Measurements from ENCODE around the gene KANSL1.

Gene KANSL1

DNA sequence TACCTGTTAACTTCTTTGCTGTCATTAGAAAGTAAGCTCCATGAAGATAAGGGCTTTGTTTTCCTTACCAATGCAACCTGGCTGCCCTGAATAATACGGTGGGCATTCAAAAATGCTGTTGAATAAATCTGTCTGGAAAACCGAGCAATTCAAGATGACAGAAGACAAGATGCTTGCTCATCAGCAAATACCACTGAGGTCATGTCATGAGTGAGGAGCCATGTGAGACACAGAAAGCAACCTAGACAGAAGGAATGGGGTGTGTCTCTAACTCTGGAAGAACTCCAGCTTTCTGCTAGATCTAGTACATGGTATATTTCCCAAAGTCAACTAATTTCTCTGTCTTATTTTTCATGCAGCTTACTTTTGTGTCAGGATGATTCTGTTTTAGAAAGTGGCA is 130.0 kb downstream of the KANSL1 start:
- DNase-seq: no peak

DNA sequence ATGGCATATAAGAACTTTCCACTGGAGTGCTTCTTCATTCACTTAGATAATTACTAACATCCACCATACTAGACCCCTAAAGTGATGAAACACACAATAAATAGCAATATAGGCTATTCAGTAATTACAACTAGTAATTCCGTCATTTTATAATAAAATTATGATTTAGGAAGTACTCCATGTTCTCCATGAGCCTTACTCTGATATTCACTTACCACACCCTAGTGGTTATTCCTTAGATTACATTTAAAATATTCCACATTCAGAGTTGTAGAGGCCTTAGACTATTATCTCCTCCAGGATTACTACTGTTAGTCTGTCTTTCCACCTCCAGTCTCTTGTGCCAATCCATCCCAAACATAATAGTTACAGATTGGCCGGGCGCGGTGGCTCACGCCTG is 131.8 kb downstream of the KANSL1 start:
- DNase-seq: peak; percentile 5

DNA sequence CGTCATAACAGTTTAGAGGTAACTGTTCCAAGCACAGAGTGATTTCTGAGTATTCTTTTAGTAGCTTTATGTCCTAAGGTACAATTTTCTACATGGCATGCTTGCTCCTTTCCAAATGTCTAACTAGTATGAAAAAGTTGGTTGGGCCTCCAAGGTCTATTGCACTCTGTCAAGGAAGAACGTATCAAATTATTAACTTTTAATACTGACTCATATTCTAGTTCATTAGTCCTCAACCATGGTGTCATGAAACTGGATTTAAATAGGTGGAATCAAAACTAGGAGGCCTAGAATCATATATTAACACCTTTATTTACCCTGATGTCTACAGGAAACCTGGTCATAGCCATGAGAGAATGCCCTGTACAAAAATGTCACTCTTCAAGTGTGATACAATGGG is 132.8 kb downstream of the KANSL1 start:
- no peak for DNase-seq

DNA sequence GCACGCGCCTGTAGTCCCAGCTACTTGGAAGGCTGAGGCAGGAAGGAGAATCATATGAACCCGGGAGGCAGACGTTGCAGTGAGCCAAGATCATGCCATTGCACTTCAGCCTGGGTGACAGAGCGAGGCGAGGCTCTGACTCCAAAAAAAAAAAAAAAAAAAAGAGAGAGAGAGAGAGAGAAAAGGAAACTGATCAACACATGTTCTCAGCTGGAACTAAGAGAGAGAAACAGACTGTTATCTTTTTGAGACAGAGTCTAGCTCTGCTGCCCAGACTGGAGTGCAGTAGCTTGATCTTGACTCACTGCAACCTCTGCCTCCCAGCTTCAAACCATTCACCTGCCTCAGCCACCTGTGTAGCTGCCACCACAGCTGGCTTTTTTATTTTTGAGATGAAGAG is 133.7 kb downstream of the KANSL1 start:
- DNase-seq: no peak

DNA sequence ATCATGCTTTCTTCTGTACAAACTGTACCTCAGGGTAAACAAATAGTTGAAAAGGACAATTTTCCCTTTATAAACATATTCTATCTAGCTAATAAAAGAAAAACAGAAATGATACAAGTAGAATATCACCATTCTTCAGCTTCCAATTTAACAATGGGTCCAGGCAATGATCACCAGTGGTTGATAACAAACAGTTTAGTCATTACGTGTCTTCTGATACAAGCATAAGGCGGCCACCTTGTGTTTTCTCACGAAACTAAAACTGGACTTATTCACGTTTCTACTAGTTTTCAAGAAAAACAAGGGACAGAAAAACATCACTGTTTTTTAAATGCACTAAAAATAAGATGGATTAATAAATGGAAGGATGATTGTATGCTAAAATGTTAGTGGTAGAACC is 135.9 kb downstream of the KANSL1 start:
- no peak for DNase-seq

DNA sequence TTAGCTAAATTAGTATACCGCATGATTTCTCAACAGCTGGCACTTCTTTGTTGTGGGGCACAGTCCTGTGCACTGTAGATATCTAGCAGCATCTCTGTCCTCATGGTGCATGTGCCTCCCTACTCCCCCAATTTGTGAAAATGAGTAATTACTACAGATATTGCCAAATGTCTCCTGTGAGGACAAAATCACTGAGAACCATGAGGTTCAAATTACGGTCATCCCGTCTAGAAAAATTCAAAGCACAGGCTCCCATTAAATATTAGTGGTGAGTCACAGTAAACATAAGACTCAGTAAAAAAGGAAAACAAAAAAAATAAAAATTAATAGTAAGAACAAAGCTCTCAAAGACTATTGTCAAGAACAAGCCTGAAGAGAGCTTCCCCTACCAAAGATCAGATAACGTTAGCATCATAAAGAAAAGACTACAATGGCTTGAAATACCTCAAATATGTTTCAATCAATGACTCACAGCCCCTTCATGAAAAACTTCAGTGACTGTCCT is 136.4 kb downstream of the KANSL1 start:
- DNase-seq: no peak

DNA sequence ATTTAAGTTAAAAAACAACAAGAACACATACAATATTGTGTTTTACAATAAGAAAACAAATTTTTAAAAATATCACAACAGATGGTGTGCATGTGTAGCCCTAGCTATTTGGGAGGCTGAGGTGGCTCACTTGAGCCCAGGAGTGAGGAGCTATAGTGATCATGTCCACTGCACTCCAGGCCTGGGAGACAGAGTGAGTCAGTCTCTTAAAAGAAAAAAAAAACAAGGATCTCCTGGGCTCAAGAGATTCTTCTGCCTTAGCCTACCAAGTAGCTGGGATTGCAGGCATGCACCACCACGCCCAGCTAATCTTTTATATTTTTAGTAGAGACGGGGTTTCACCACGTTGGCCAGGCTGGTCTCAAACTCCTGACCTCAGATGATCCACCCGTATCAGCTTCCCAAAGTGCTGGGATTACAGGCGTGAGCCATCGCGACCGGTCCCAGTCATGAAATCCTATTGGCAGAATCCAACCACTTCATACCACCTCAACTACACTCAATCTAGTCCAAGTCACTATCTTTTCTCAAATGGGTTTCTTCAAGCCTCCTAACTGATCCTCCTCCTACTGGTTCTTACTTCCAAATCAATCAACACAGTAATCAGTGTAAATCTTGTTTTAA is 139.2 kb downstream of the KANSL1 start:
- no peak for DNase-seq

DNA sequence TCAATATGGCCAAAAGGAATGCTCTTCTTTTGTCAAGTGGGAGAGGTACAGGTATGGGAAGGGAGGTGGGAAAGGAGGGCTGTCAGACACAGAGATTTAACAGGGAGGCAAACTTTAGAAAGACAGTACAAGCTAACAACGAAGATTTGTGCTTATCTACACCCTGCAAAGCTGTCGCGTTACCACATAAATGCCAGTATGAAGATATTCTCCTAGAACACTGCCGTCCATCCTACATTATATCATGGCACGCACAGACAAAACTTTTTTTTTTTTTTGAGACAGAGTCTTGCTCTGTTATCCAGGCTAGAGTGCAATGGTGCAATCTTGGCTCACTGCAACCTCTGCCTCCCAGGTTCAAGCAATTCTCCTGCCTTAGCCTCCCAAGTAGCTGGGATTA is 143.6 kb downstream of the KANSL1 start:
- DNase-seq: no peak

DNA sequence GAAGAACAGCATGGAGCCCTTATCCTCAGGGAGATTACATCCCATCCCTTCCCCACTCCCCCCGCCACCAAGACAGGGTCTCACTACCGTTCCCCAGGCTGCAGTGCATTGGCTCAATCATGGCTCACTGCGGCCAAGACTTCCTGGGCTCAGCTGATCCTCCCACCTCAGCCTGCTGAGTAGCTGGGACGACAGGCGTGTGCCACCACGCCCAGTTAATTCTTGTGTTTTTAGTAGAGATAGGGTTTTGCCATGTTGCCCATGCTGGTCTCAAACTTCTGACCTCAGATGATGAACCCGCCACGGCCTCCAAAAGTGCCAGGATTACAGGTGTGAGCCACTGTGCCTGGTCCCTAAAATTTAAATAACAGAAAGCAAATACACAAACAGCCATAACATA is 145.4 kb downstream of the KANSL1 start:
- DNase-seq: no peak

DNA sequence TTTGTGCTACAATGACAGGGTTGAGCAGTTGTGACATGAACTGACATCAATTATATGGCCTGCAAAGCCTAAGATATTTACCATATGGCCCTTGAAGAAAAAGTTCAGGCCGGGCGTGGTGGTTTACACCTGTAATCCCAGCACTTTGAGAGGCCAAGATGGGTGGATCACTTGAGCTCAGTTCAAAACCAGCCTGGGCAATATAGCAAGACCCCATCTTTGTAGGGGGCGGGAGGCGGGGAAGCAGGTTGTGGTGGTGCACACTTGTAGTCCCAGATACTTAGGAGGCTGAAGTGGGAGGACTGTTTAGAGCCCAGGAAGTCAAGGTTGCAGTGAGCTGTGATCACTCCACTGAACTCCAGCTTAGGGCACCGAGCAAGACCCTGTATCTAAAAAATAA is 145.8 kb downstream of the KANSL1 start:
- no peak for DNase-seq

DNA sequence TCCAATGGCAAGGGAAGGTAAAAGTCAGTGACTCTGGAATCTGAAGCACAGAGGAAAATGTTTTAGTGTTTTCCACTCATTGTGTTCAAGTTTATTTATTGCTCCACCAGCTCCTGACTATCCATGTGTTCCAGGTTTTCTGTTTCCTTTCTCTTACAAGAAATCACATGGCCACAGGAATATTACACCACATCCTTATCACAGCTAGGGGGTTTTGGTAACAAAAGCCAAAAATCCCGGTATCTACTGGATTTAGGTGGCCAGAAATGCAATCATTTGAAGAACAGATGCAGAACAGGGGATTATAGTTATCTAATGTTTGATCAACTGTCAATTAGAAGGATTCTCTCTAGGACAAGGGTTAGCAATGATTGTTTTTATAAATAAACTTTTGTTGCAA is 146.3 kb downstream of the KANSL1 start:
- DNase-seq: no peak

DNA sequence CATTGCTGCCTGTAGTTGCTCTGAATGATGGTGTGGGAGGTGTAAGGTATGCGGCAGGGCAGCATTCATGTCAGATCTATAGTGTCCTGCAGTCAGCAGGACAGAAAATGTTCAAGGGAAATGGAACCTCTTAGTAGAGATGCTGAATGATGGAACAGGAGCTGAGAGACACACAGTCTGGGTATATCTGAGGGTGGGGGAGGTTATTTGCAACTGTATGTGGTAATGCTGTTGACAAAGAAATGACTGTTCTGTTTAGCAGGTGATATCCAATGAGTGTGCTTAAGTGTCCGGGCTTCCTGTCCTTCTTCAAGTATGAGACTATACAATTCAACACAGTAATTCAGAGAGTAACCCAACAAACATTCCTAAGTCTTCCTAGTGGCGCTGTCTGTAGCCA is 147.6 kb downstream of the KANSL1 start:
- no peak for DNase-seq

DNA sequence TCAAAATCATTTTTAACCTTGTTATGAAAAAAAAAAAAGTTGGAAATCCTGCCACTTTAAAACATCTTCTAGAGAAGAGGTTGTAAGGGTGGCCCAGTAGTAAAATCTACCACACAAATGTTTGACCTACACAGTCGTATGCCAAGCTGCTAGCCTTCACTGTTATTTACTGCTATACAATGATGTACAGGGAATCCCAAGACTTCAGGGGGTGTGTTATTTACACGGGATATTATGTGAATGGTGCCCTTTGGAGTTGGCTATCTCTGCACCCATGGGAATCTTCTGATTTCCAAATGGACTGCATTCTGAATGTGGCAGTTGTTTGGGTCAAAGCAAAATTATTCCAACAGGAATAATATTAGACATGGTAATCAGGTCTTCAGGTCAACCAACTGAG is 148.2 kb downstream of the KANSL1 start:
- no peak for DNase-seq

DNA sequence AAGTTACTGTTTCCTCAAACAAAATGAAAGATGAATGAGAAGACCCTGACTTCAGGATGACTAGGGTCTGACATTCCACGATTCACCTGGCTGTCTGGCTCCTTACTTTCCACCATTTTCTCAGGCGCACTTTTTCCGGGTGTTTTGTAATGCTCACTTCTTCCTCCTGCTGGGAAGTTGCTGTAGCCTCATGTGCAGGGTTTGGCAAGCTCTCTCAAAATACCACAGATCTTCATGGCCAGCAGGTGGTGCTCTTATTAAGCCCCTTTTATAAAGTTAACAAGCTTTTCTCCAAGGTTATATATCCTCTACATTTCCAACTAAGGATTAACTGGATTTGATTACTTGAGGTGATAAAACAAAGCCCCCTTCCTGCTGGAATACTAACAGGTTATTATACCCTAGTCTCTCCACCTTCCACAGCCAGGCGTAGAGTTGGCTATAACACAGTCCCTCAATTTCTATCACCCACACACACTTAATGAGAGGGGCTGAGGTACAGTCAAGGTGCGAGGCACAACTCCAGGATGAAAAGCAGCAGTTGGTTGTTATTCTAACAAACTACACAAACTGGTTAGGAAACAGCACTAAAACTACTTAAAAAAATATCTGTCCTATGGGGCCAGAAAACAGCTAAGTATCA is 148.8 kb downstream of the KANSL1 start:
- peak; percentile 48 for DNase-seq

DNA sequence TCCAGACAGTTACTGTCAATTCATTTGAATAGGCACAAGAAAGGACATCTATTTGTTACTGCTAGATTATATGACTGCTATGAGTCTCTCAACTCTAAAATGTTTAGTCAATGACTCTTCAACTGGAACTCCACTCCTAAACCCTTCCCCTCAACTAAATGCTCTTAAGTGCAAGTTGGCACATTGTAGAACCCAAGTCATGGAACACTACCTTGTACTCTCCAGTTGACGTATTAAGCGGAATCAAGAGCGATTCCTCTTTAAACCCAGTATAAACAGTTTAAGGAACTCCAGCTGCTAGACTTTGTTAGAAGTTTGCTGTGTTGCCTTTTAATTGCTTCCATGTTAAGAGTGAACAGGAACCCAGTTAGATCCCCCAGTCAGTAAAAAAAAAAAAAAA is 149.6 kb downstream of the KANSL1 start:
- DNase-seq: no peak

DNA sequence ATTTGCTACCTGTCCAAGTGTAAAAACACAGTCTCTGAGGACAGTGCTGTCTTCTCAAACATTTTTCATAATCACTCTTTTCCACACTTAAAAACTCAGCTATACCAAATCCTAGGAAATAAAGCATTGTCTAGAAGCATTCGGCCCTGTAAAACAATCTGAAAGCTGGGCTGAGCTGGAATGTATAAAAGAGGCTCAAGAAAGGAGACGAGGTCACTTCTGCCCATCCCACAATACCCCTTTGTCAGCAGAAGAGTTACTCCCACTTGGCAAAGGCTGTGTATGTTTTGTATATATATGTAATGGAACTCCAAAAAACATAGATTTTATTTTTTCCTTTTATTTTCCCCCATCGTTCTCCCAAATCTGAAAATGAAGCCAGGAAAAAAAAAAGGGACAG is 150.3 kb downstream of the KANSL1 start:
- no peak for DNase-seq

DNA sequence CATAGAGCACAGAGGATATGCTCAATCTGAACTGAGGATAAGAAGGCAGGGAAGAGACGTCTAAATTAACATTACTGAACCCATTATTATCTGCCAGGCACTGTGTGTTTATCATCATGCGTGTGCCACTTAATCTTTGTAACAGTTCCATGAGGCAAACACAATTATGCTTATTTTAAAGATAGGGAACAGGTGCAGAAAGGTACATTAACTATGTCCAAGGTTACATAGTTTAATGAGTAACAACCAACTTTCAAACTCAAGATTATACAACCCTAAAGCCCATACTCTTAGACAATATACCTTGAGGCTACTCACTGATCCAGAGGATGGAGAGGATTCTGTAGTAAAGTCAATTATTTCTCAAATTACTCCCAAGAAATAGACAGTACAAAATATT is 151.0 kb downstream of the KANSL1 start:
- DNase-seq: no peak

DNA sequence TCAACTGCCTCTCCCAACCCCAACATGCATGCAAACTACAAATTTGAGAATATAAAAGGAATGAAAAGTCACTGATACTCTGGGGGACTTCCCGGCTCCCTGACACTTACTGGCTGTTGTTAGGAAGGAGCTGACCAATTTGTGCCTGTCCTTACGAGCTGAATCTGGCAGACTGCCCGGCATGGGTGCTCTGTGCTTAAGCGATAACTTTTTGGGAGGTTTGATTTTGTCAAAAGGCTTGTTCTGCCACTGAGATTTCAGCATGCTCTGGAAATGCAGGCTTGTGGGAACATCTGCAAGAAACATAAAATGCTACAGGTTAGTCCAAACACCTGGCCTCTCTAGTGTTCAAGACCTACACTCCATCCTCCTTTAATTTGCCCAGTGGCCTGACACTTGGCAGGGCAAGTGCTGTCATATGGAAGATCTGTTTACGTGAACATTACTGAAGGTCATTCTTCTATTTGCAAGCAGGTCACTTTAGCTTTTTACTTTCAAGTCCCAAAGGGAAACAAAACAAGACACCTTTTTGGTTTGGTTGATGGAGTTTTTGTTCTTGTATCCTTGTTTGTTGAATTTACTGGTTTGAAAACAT is 153.5 kb downstream of the KANSL1 start:
- DNase-seq: no peak

DNA sequence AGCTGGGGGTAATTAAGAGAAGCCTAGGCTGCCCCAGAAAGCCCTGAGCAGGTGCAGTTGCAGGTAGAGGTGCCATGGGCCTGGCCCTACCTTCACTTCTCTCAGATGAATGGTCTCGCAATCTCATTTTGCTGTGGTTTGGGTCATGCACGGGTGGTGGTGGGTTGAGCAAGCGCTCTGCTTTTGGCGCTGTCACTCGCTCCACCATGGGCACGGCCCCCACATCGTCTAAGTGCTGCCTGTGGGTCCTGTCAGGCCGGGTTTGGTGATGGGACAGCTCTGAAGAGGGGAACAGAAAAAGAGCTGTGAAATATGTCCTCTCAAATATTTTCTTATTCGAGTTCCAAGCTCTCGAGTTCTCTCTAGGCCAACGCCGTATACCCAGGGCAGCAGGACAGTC is 154.3 kb downstream of the KANSL1 start:
- DNase-seq: no peak

DNA sequence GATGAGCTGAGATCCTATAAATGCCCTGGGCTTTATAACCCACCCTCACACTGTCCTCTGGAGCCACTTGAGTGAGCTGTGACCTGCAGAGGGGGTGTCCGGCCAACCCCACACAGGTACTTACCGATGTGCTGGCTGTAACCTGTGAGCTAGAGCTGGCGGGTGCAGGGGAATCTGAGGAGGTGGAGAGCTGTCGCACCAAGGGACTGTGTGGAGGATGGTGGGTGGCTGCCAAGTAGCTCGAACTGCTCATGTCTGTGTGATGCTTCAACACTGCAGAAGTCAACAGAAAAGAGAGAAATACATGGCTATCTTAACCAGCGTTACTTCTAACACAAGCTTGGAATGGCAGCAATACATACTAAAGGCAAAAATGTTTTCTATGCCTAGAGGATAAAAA is 154.8 kb downstream of the KANSL1 start:
- no peak for DNase-seq

DNA sequence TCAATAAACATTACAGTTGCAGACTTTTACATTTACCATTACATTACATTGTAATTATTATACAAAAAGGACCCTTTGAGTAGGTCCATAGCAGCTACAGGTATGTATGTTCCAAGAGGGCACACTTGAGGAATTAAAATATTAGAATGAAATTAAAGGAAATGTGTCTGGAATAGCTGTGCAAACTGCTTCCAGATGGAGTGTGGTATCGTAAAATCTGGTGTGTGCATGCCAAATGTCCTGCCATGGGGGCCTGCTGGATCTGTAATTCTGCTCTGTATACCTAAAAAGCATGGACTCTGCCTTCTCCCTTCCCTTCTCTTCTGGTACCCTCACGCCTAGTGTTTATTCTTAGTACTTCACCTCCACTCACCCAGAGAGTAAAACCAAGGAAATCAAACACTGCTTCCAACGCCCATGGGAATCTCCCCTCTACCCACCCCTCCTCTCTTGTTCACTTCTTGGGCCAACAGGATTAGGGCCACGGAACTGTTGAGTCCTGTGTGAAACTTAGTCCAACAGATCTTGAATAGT is 155.4 kb downstream of the KANSL1 start:
- no peak for DNase-seq

DNA sequence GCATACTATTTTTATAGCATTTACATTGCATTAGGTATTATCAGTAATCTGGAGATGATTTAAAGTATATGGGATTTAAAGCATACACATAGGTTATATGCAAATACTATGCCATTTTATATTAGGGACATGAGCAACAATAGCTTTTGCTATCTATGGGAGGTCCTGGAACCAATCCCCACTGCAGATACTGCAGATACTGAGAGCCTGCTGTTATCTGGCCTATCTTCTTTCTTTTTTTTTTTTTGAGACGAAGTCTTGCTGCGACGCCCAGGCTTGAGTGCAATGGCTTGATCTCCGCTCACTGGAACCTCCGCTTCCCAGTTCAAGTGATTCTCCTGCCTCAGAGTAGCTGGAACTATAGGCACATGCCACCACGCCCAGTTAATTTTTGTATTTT is 156.7 kb downstream of the KANSL1 start:
- DNase-seq: no peak

DNA sequence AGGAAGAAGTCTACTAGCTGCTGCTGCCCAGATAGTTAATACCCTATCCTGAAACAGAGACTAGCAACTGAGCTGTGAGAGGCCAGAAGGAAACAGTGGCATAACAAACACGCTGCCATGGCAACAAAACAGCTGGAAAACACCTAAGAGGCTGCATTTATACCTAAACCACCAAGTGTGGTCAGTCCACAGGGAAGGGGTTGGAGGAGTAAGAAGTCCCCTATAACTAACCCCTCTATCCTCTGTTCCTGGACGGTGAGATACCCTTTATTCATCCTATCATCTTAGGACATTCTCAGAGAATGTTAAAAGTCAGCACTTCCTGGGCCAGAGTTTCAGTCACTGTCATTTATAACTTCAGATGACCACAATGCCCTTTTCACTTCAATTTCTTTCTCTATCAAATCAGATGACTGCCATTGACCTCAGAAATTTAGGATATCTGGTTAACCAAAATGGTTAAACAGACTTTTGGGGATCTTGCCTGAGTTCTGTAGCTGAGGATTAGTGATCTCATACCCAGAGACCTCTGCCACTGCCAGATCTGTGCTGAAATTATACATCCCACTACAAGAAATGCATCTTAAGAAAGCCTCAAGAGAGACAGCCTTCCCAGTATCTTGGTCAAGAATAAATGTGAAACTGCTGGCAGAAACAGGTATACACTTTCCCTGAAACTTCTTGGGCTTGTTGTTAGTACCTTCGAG is 158.0 kb downstream of the KANSL1 start:
- DNase-seq: no peak

DNA sequence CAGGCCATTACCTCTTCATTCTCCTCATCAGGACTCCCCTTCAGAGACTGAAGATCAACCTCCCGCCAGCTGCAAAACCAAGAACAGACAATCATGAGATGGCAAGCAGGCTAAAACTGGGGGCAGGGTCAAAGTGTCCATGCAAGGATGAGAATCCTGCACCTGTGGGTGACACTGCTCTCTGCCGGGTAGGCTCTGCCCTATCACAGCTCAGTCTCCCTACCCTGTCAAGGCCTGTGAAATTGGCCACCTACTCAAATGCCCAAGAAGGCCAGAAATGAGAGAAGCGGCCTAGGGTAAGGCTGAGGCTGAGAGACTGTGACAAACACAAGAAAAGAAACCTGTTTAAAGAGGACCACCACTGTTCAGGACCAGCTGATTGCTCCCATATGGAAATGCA is 159.8 kb downstream of the KANSL1 start:
- no peak for DNase-seq
